T47D (cell line): ENCODE data around the gene KCNK2.

Experiments
- DNase-seq, 2 experiments: peaks; one replicate each; pipeline versions ENCODE4 v3.0.0 to v3.0.0-alpha.2; 2011 to 2012; ENCODE audit warnings: low read depth in 1 of 2, low spot score in 1 of 2
- JUND ChIP-seq: IDR thresholded peaks from 2 replicates; pipeline ENCODE4 v1.6.1; 2012; ENCODE audit warnings: low read depth
- in situ Hi-C: cut with HindIII; loops from 2 replicates; pipeline ENCODE4 v1.10.0; 2016; ENCODE audit warnings: low sequenced_read_pairs, low pct_unique_long_range_greater_than_20kb

Gene KCNK2

DNA sequence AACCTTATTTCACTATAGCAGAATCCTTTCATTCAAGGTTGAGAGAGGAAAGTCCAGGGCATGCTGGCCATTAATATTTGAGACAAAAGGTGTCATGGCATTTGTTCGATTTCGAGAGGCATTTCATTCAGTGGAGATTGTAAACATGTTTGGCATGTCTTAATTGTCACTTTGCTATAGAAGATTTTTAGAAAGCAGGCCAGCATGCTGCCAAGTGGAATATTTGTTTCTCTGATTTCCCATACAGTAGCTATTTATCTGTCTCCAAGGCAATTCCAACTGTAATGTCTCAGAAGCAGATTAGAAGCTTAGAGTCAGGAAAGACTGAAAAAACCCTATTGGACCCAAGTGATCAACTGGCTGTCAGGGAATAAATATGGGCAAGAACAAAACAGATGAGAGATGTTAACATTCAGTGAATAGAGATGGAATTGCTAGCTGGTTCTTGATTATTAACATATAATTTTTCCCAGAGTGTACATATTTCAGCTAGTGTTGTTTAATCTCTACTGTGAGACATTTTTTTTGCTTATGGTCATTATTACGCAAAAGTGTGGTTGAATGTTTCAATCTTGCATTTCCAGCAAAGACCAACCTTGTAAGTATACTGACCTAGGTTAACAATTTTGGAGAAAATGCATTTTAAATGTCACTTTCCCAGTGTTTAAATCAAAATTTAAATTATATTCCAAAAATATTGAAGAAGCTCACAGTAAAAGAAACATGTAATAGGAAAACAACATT is 174.6 kb downstream of the KCNK2 start:
- no peak for TF ChIP-seq JUND
- DNase-seq: peak in 1 of 2 experiments; percentile 81
- in situ Hi-C loops: no loop called here

DNA sequence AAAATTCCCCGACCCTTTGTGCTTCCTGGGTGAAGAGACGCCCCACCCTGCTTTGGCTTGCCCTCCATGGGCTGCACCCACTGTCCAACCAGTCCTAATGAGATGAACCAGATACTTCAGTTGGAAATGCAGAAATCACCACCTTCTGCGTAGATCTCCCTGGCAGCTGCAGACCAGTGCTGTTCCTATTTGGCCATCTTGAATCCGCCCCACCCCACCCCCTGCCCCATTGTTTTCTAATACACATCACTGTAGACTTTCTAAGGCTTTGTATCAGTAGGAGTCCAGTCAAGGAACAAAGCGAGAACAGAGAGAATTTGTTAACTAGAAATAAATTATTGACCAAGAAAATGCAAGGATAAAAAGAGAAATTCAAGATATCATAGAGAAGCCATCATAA is 178.2 kb downstream of the KCNK2 start:
- in situ Hi-C loops: no loop called here
- TF ChIP-seq JUND: no peak
- DNase-seq: no peak

DNA sequence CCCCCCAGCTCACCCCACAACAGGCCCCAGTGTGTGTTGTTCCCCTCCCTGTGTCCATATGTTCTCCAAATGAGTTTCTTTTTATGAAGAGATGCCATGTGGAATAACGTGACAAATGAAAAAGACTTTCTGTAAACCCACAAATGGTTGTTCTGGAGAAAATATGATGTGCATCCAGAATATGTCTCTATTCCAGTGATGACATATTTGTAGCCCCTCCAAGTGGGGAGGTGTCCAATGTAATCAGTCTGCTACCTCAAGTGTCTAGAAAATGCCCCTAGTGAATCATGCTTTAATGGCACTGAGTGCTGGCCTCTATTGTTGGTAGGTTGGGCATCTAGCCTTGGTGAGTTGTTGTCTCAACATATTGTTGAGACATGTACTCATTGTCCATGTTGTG is 179.6 kb downstream of the KCNK2 start:
- TF ChIP-seq JUND: no peak
- in situ Hi-C loops: no loop called here
- no peak for DNase-seq

DNA sequence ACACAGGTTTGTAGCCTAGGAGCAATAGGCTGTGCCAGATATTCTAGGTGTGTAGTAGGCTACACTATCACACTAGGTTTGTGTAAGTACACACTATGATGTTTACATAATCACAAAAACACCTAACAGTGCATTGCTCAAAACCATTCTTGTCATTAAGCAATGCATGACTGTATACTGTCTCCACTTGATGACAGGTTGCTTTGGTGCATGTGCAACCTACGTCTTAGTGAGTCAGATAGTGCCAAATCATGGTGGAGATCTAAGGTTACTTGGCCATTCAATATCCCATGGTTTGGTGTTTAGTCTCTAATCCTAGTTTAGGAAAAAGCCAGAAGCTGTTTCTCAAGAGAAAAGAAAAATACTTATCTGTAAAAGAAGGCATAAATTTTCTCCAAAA is 181.1 kb downstream of the KCNK2 start:
- no peak for TF ChIP-seq JUND
- in situ Hi-C loops: no loop called here
- no peak for DNase-seq

DNA sequence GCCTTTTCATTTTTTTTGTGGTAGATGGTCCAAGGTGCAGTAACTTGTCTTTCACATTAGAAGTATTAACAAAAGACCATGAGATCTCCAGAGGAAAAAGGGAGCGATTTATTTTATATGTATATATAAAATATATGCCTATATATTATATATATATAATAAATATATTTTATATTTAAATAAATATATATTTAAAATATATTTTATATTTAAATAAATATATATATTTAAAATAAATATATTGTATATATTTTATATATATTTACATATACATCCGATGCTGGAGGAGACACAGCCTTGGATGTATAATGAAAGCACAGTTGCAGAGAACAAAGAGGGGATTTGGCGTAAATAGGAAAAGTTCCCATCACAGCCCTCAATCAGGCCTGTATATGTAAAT is 182.1 kb downstream of the KCNK2 start:
- no peak for TF ChIP-seq JUND
- in situ Hi-C loops: no loop called here
- DNase-seq: no peak

DNA sequence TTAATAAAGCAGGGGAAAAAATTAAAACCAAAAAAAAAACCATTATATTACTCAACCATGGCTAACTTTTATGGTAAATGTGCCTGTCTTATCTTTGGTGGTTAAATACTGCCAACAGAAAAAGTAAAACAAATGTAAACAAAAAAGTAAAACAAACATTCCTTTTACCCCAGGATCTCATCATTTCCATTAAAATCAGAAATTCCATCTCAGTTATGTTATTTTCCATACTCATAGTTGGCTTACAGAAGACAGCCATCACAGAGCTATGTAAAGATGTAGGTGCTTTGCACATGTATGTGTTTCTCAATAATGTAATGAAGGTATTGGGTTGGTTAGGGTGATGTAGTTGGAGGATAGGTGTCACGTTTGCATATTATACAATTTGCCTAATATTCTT is 185.0 kb downstream of the KCNK2 start:
- peak; percentile 99 for TF ChIP-seq JUND
- in situ Hi-C loops: no loop called here
- DNase-seq: peak in 1 of 2 experiments; percentile 88

DNA sequence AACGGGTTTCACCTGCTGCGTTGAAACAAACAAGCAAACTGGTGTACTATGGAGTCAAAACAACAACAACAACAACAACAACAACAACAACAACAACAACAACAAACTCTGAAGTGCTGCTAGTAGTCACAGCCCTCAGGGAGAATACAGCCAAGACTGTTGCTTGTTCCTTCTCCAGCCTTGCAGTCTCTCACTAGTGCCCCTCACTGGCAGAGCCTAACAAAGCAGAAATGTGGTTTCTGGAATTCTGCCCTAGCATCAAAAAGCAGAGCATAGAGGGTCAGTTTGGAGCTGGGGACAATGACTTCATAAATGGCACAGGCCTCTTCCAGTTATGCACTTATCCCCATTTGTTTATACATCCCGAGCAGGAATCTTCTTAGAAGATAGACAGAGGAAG is 187.4 kb downstream of the KCNK2 start:
- TF ChIP-seq JUND: no peak
- in situ Hi-C loops: no loop called here

DNA sequence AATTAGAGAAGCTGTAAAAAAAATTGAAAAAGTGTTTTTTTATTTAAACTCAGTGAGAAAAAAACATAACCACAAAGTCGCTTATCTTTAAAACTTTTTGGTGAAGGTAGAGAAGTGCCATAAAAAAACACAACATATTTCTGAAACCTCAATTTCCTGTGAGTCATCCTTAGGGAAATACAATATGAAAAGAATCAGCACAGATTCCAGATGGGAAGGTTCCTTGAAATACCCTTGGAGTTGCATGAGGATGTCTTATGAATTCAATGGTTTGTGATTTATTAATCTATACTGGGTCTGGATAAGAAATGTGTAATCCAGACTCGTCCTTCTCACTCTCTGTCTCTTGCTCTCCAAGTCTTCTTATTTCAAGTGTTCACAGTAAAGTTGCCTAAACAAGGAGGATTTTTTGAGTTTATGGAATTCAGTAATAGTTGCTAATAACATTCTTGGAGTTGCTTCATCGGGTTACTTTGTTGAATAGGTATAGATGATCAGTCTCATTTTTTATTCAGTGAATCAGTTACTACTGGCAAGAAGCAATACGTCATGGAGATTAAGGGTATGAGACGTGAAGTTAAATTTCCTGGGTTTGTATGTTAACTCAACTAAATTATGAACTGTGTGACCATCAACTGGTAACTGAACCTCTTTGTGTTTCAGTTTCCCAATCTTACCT is 191.4 kb downstream of the KCNK2 start:
- in situ Hi-C loops: no loop called here
- TF ChIP-seq JUND: no peak
- no peak for DNase-seq

More for the DNA sequence above, 187.4 kb downstream of the KCNK2 start:
- DNase-seq: no peak

DNA sequence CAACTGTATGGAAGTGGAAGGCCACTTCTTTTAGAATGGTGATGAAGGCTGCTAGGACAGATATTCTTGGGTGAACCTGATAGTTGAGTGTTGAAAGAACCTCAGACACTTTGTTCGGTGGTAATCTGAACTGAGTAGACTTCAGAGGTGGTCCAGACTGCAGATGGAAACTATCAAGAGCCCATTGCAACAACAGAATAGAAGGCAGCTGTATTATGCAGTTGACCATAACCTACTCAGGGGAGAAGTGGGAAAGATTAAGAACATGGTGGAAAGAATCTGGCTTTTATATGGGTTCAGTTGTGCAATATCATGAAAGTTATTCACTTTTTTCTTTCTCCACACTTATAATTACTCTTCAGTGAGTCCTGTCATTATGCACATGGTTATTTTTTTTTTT is 194.0 kb downstream of the KCNK2 start:
- TF ChIP-seq JUND: no peak
- in situ Hi-C loops: no loop called here
- no peak for DNase-seq

DNA sequence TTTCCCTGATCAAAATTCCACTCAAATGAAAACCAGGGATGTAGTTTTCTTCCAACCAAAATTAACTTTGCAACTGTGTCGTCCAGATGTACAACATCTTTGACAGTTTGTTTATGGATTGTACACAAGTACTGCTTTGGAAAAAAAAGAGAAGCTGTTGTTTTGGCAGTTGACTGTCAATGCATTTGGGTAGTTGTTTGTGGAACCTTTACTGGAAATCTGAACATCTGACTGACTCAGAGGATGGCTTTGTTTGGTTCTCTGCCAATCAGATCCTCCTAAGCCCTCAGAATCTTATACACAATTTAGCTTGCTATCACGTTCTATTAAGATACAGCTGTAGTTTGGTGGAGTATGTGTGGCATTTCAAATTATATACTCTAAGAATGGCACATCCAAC is 195.0 kb downstream of the KCNK2 start:
- TF ChIP-seq JUND: peak; percentile 70; the same call in 1 of the 2 replicates
- peak in 1 of 2 experiments; percentile 44 for DNase-seq
- in situ Hi-C loops: no loop called here

DNA sequence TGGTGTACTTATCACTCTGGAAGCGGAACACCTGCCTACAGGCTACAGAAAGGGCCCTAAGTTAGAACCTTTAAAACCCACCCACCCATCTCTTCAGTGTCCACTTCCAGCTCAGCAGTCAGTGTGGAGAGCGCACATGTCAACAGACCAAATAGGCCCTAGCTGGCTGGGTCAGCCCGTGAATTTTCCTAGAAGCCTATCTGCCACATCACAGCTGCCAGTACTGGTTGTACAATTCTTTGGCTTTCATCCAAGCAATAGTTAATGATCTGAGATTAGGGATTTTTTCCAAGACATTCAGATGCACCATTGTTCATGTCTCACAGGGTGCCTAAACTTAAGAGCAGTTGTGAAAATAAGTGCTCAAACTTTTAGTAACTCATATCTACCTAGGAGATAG is 197.1 kb downstream of the KCNK2 start:
- TF ChIP-seq JUND: no peak
- DNase-seq: no peak
- in situ Hi-C loops: no loop called here

DNA sequence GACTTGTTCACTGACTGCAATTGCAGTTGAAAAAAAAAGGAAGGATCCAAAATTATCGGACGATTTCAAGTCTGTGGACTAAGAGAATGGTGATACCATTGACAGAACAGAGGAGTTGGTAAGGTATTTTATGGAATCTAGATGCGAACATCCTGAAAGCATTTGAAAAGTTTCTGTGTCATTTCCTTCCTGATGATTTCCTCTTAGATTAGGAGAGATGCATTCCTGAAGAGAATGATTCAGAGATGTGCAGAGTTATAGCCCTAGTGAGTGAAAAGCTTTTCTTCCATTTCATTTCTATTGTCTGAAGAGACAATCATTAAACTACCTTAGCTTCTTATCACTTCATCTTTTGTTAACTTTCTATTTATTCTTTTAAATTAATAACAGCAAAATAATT is 200.0 kb downstream of the KCNK2 start:
- peak; percentile 7; the same call in 1 of the 2 replicates for TF ChIP-seq JUND
- in situ Hi-C loops: no loop called here
- no peak for DNase-seq

DNA sequence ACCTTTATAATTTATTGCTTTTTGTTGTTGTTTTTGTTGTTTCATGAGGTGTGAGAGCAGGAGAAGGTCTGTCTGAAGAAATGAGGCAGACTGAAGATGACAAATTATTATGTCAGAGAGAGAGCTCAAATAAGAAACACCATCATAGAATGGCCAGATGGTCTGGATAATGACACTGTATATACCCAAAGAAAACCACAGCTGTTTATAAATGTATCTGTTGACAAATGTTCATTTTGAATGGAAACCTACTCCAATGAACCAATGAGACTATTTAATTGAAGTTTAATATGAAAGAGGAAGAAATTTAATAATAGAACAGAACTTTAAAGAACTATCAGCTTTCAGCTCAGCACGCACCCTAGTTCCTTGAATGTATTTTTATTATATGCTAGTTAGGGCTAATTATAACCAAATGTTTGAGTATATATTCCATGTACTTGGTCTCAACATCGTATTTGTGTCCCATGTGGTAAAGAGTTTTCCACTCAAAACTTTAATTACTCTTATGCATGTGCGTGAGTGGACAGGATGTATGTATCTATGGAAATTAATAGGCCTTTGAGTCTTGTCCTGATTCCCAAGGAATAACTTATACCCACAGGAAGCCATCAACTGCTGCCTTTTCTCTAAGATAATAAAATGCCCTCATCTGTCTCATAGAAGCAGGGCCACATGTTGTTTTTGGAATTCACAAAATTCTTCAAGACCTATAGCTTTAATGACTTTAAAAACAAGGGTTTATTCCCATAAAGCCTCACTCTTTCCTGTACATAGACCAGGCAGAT is 202.7 kb downstream of the KCNK2 start:
- in situ Hi-C loops: no loop called here
- no peak for TF ChIP-seq JUND
- DNase-seq: no peak
